ENCODE results near the gene TUSC2. TPM values are rescaled to one million over a fixed set of nuclear protein-coding genes. Genes with fewer than 3 reads are reported as not detected.

TUSC2 gene
- total and polyA plus RNA-seq, 2 of the 13 experiments (the other 11 are each of a cell fraction or from before 2014, with no cell fraction given): 36.7 to 39.1 TPM

DNA sequence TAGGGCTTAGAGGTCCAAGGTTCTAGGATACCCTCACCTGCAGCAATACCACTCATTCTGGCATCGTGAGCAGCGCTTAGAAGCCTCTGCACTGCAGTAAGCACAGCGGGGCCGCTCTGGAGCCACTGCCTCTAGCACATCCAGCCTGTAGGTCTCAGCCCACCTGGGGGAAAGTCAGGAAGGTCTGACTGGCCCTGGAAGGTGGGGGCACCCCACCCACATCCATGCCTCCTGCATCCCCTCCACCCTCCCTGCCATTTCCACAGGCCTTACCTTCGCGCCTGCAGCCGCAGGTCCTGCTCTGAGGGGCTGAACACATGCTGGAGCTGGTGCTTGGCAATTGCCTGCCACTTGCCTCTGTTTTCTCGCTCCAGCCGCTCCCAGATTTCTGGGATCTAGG, 13.5 kb upstream of the TUSC2 start (continued):
- TF ChIP-seq, protein P1, sequence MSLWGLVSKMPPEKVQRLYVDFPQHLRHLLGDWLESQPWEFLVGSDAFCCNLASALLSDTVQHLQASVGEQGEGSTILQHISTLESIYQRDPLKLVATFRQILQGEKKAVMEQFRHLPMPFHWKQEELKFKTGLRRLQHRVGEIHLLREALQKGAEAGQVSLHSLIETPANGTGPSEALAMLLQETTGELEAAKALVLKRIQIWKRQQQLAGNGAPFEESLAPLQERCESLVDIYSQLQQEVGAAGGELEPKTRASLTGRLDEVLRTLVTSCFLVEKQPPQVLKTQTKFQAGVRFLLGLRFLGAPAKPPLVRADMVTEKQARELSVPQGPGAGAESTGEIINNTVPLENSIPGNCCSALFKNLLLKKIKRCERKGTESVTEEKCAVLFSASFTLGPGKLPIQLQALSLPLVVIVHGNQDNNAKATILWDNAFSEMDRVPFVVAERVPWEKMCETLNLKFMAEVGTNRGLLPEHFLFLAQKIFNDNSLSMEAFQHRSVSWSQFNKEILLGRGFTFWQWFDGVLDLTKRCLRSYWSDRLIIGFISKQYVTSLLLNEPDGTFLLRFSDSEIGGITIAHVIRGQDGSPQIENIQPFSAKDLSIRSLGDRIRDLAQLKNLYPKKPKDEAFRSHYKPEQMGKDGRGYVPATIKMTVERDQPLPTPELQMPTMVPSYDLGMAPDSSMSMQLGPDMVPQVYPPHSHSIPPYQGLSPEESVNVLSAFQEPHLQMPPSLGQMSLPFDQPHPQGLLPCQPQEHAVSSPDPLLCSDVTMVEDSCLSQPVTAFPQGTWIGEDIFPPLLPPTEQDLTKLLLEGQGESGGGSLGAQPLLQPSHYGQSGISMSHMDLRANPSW (CRISPR knock-in tag; IDR thresholded peaks at IDR 0.05; ENCODE audit: borderline replicate concordance): no peak
- TF ChIP-seq MLLT10 (CRISPR knock-in tag; IDR thresholded peaks at IDR 0.05) (no peak), FOXP1 (IDR thresholded peaks at IDR 0.05) (no peak), FOXP1 (CRISPR knock-in tag; IDR thresholded peaks at IDR 0.05) (no peak), MED1 (CRISPR knock-in tag; IDR thresholded peaks at IDR 0.05) (no peak), ZBTB1 (CRISPR knock-in tag; IDR thresholded peaks at IDR 0.05; ENCODE audit: borderline replicate concordance) (no peak), NCOA5 (CRISPR knock-in tag; IDR thresholded peaks at IDR 0.05) (no peak)
- TF ChIP-seq, protein P2, sequence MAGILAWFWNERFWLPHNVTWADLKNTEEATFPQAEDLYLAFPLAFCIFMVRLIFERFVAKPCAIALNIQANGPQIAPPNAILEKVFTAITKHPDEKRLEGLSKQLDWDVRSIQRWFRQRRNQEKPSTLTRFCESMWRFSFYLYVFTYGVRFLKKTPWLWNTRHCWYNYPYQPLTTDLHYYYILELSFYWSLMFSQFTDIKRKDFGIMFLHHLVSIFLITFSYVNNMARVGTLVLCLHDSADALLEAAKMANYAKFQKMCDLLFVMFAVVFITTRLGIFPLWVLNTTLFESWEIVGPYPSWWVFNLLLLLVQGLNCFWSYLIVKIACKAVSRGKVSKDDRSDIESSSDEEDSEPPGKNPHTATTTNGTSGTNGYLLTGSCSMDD (CRISPR knock-in tag; IDR thresholded peaks at IDR 0.05): no peak
- TF ChIP-seq, protein P3, sequence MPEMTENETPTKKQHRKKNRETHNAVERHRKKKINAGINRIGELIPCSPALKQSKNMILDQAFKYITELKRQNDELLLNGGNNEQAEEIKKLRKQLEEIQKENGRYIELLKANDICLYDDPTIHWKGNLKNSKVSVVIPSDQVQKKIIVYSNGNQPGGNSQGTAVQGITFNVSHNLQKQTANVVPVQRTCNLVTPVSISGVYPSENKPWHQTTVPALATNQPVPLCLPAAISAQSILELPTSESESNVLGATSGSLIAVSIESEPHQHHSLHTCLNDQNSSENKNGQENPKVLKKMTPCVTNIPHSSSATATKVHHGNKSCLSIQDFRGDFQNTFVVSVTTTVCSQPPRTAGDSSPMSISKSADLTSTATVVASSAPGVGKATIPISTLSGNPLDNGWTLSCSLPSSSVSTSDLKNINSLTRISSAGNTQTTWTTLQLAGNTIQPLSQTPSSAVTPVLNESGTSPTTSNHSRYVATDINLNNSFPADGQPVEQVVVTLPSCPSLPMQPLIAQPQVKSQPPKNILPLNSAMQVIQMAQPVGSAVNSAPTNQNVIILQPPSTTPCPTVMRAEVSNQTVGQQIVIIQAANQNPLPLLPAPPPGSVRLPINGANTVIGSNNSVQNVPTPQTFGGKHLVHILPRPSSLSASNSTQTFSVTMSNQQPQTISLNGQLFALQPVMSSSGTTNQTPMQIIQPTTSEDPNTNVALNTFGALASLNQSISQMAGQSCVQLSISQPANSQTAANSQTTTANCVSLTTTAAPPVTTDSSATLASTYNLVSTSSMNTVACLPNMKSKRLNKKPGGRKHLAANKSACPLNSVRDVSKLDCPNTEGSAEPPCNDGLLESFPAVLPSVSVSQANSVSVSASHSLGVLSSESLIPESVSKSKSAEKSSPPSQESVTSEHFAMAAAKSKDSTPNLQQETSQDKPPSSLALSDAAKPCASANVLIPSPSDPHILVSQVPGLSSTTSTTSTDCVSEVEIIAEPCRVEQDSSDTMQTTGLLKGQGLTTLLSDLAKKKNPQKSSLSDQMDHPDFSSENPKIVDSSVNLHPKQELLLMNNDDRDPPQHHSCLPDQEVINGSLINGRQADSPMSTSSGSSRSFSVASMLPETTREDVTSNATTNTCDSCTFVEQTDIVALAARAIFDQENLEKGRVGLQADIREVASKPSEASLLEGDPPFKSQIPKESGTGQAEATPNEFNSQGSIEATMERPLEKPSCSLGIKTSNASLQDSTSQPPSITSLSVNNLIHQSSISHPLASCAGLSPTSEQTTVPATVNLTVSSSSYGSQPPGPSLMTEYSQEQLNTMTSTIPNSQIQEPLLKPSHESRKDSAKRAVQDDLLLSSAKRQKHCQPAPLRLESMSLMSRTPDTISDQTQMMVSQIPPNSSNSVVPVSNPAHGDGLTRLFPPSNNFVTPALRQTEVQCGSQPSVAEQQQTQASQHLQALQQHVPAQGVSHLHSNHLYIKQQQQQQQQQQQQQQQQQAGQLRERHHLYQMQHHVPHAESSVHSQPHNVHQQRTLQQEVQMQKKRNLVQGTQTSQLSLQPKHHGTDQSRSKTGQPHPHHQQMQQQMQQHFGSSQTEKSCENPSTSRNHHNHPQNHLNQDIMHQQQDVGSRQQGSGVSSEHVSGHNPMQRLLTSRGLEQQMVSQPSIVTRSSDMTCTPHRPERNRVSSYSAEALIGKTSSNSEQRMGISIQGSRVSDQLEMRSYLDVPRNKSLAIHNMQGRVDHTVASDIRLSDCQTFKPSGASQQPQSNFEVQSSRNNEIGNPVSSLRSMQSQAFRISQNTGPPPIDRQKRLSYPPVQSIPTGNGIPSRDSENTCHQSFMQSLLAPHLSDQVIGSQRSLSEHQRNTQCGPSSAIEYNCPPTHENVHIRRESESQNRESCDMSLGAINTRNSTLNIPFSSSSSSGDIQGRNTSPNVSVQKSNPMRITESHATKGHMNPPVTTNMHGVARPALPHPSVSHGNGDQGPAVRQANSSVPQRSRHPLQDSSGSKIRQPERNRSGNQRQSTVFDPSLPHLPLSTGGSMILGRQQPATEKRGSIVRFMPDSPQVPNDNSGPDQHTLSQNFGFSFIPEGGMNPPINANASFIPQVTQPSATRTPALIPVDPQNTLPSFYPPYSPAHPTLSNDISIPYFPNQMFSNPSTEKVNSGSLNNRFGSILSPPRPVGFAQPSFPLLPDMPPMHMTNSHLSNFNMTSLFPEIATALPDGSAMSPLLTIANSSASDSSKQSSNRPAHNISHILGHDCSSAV (CRISPR knock-in tag; IDR thresholded peaks at IDR 0.05; ENCODE audit: borderline replicate concordance): no peak

Measured in HepG2 (cell line).